Activated naive CD8-positive, alpha-beta T cell (primary cell): ENCODE measurements around the gene LEPR.
"Not testable (repeated sequence)": the region's sequence is repeated elsewhere in the genome, so short reads cannot be mapped to it uniquely, and the experiment has no call there.

Experiments
- H3K27ac Mint-ChIP-seq: one replicate; pipeline ENCODE4 v1.8.0; 2021; ENCODE audit warnings: mixed read lengths
- H3K27me3 Mint-ChIP-seq: one replicate; pipeline ENCODE4 v1.8.0; 2021; ENCODE audit warnings: mixed read lengths
- H3K36me3 Mint-ChIP-seq: one replicate; pipeline ENCODE4 v1.8.0; 2021; ENCODE audit warnings: mixed read lengths
- H3K4me1 Mint-ChIP-seq: one replicate; pipeline ENCODE4 v1.8.0; 2021; ENCODE audit warnings: low read depth, mixed read lengths
- H3K4me3 Mint-ChIP-seq: one replicate; pipeline ENCODE4 v1.8.0; 2021; ENCODE audit warnings: mild to moderate bottlenecking, mixed read lengths
- H3K9me3 Mint-ChIP-seq: one replicate; pipeline ENCODE4 v1.8.0; 2021; ENCODE audit warnings: low read depth, mixed read lengths

LEPR gene

GRCh38 chr1:65437616-65438015 is 17.1 kb downstream of the LEPR start:
- H3K4me1 Mint-ChIP-seq = no peaks in the 10 kb centered on the region
- no peak overlapping the region for H3K27ac Mint-ChIP-seq
- H3K36me3 Mint-ChIP-seq = peaks cover 7% of the 10 kb centered on the region
- no peak overlapping the region for H3K4me3 Mint-ChIP-seq
- H3K9me3 Mint-ChIP-seq = no peaks in the 10 kb centered on the region
- H3K27me3 Mint-ChIP-seq = no peaks in the 10 kb centered on the region

GRCh38 chr1:65440322-65440900 is 19.9 kb downstream of the LEPR start:
- Mint-ChIP-seq H3K4me1 (no peaks in the 10 kb centered on the region), H3K27me3 (no peaks in the 10 kb centered on the region), H3K4me3 (no peak overlapping the region), H3K27ac (no peak overlapping the region), H3K36me3 (peaks cover 3% of the 10 kb centered on the region), H3K9me3 (no peaks in the 10 kb centered on the region)

GRCh38 chr1:65440915-65441314 is 20.4 kb downstream of the LEPR start:
- no peaks in the 10 kb centered on the region for H3K4me1 Mint-ChIP-seq

GRCh38 chr1:65441464-65441863 is 21.0 kb downstream of the LEPR start:
- H3K27me3 Mint-ChIP-seq = no peaks in the 10 kb centered on the region
- H3K36me3 Mint-ChIP-seq = no peaks in the 10 kb centered on the region
- no peaks in the 10 kb centered on the region for H3K9me3 Mint-ChIP-seq
- no peak overlapping the region for H3K4me3 Mint-ChIP-seq
- no peaks in the 10 kb centered on the region for H3K4me1 Mint-ChIP-seq
- H3K27ac Mint-ChIP-seq = no peak overlapping the region

More at GRCh38 chr1:65440915-65441314, 20.4 kb downstream of the LEPR start:
- Mint-ChIP-seq H3K36me3 (peaks cover 3% of the 10 kb centered on the region), H3K27me3 (no peaks in the 10 kb centered on the region), H3K27ac (no peak overlapping the region), H3K9me3 (no peaks in the 10 kb centered on the region), H3K4me3 (no peak overlapping the region)

- H3K27ac Mint-ChIP-seq = no peak overlapping the region
- H3K36me3 Mint-ChIP-seq = no peaks in the 10 kb centered on the region
- H3K9me3 Mint-ChIP-seq = no peaks in the 10 kb centered on the region
- no peaks in the 10 kb centered on the region for H3K4me1 Mint-ChIP-seq
- no peaks in the 10 kb centered on the region for H3K27me3 Mint-ChIP-seq
- no peak overlapping the region for H3K4me3 Mint-ChIP-seq
These were observed 22.0 kb downstream of the LEPR start for GRCh38 chr1:65442442-65442841.

- no peaks in the 10 kb centered on the region for H3K27me3 Mint-ChIP-seq
- no peaks in the 10 kb centered on the region for H3K4me1 Mint-ChIP-seq
- no peak overlapping the region for H3K4me3 Mint-ChIP-seq
- H3K9me3 Mint-ChIP-seq = no peaks in the 10 kb centered on the region
- H3K36me3 Mint-ChIP-seq = no peaks in the 10 kb centered on the region
- H3K27ac Mint-ChIP-seq = no peak overlapping the region
These were observed 23.2 kb downstream of the LEPR start for GRCh38 chr1:65443647-65444046.

- Mint-ChIP-seq H3K27ac (no peak overlapping the region), H3K36me3 (no peaks in the 10 kb centered on the region), H3K4me3 (no peak overlapping the region), H3K27me3 (no peaks in the 10 kb centered on the region), H3K4me1 (no peaks in the 10 kb centered on the region), H3K9me3 (no peaks in the 10 kb centered on the region)
These were observed 23.7 kb downstream of the LEPR start for GRCh38 chr1:65444128-65444640.

GRCh38 chr1:65445837-65446236 is 25.4 kb downstream of the LEPR start:
- Mint-ChIP-seq H3K27me3 (no peaks in the 10 kb centered on the region), H3K4me1 (no peaks in the 10 kb centered on the region), H3K9me3 (no peaks in the 10 kb centered on the region), H3K4me3 (no peak overlapping the region), H3K27ac (no peak overlapping the region), H3K36me3 (no peaks in the 10 kb centered on the region)

GRCh38 chr1:65449214-65449823 is 28.9 kb downstream of the LEPR start:
- H3K9me3 Mint-ChIP-seq = no peaks in the 10 kb centered on the region
- no peaks in the 10 kb centered on the region for H3K4me1 Mint-ChIP-seq
- H3K27ac Mint-ChIP-seq = no peak overlapping the region
- no peaks in the 10 kb centered on the region for H3K36me3 Mint-ChIP-seq
- H3K27me3 Mint-ChIP-seq = no peaks in the 10 kb centered on the region
- no peak overlapping the region for H3K4me3 Mint-ChIP-seq

GRCh38 chr1:65455678-65456077 is 35.2 kb downstream of the LEPR start:
- not testable (repeated sequence) for H3K4me3 Mint-ChIP-seq, H3K27me3 Mint-ChIP-seq, H3K27ac Mint-ChIP-seq
- H3K36me3 Mint-ChIP-seq = peaks cover 12% of the 10 kb centered on the region
- peaks cover 18% of the 10 kb centered on the region for H3K4me1 Mint-ChIP-seq
- H3K9me3 Mint-ChIP-seq = peaks cover 14% of the 10 kb centered on the region

GRCh38 chr1:65456481-65456880 is 36.0 kb downstream of the LEPR start:
- Mint-ChIP-seq H3K27me3 (no peaks in the 10 kb centered on the region), H3K4me1 (peaks cover 18% of the 10 kb centered on the region), H3K36me3 (peaks cover 12% of the 10 kb centered on the region), H3K9me3 (peaks cover 14% of the 10 kb centered on the region), H3K4me3 (no peak overlapping the region), H3K27ac (no peak overlapping the region)

- H3K9me3 Mint-ChIP-seq = peaks cover 14% of the 10 kb centered on the region
- peaks cover 12% of the 10 kb centered on the region for H3K36me3 Mint-ChIP-seq
- H3K27me3 Mint-ChIP-seq = no peaks in the 10 kb centered on the region
- H3K4me1 Mint-ChIP-seq = peaks cover 18% of the 10 kb centered on the region
- H3K4me3 Mint-ChIP-seq = no peak overlapping the region
- no peak overlapping the region for H3K27ac Mint-ChIP-seq
These were observed 37.4 kb downstream of the LEPR start for GRCh38 chr1:65457868-65458267.

- no peak overlapping the region for H3K27ac Mint-ChIP-seq
- H3K27me3 Mint-ChIP-seq = no peaks in the 10 kb centered on the region
- H3K9me3 Mint-ChIP-seq = peaks cover 14% of the 10 kb centered on the region
- peaks cover 15% of the 10 kb centered on the region for H3K36me3 Mint-ChIP-seq
- H3K4me1 Mint-ChIP-seq = peaks cover 18% of the 10 kb centered on the region
- no peak overlapping the region for H3K4me3 Mint-ChIP-seq
These were observed 38.4 kb downstream of the LEPR start for GRCh38 chr1:65458730-65459396.

GRCh38 chr1:65459397-65459768 is 38.9 kb downstream of the LEPR start:
- Mint-ChIP-seq H3K36me3 (peaks cover 15% of the 10 kb centered on the region), H3K4me1 (peaks cover 18% of the 10 kb centered on the region), H3K27me3 (no peaks in the 10 kb centered on the region), H3K9me3 (peaks cover 14% of the 10 kb centered on the region), H3K4me3 (no peak overlapping the region), H3K27ac (no peak overlapping the region)

GRCh38 chr1:65465837-65466236 is 45.4 kb downstream of the LEPR start:
- H3K9me3 Mint-ChIP-seq, H3K4me1 Mint-ChIP-seq, H3K27ac Mint-ChIP-seq, H3K27me3 Mint-ChIP-seq, H3K4me3 Mint-ChIP-seq: not testable (repeated sequence)
- peaks cover 14% of the 10 kb centered on the region for H3K36me3 Mint-ChIP-seq
